ENCODE results near the gene ANKRD11.
"Not testable (repeated sequence)": the region's sequence is repeated elsewhere in the genome, so short reads cannot be mapped to it uniquely, and the experiment has no call there.

Gene ANKRD11

GRCh38 chr16:89265647-89266046 is 224.7 kb downstream of the ANKRD11 start:
- no peak overlapping the region for H3K4me3 ChIP-seq (ENCODE audit: insufficient read depth in 1 of 2, low read depth in 1 of 2, low read length in 2 of 2)
- H3K18ac ChIP-seq (ENCODE audit: low read depth in 1 of 2, low read length in 2 of 2), result no peak overlapping the region
- no peak overlapping the region for H3K14ac ChIP-seq (ENCODE audit: low read length in 2 of 2)
- no peak overlapping the region for H2BK15ac ChIP-seq (ENCODE audit: low read depth, poor library complexity, severe bottlenecking)
- H2BK12ac ChIP-seq (ENCODE audit: low read length in 2 of 2), result no peak overlapping the region
- peaks cover 40 to 54% of the 10 kb centered on the region in 2 experiments for H3K36me3 ChIP-seq (ENCODE audit: control insufficient read depth in 1 of 2, insufficient read depth in 2 of 2, low read depth in 1 of 2, low read length in 2 of 2)
- H2AFZ ChIP-seq (ENCODE audit: low read depth, low read length), result no peak overlapping the region
- H3K79me1 ChIP-seq (replicated peaks; ENCODE audit: low read length, poor library complexity, severe bottlenecking), result peaks cover 16% of the 10 kb centered on the region
- no peak overlapping the region for H2BK5ac ChIP-seq (ENCODE audit: low read depth, low read length, poor library complexity, severe bottlenecking)
- H3K27me3 ChIP-seq (ENCODE audit: control insufficient read depth in 1 of 2, insufficient read depth in 1 of 2, low read length in 2 of 2), result no peaks in the 10 kb centered on the region
- no peak overlapping the region for H3K9ac ChIP-seq (ENCODE audit: low read length)
- H2AK5ac ChIP-seq (ENCODE audit: low read length, severe bottlenecking), result no peak overlapping the region
- no peak for DNase-seq
- H4K91ac ChIP-seq (ENCODE audit: low read length), result no peak overlapping the region
- no peak overlapping the region for H2BK120ac ChIP-seq (ENCODE audit: low read depth, low read length)
- no peaks in the 10 kb centered on the region for H3K9me3 ChIP-seq (ENCODE audit: control insufficient read depth, low read length)
- peaks cover 11% of the 10 kb centered on the region for H3K4me1 ChIP-seq (ENCODE audit: control insufficient read depth, insufficient read depth, low read depth, low read length)
- no peak overlapping the region for H4K8ac ChIP-seq (ENCODE audit: low read length)
- H3K23ac ChIP-seq (ENCODE audit: low read length in 2 of 2), result no peak overlapping the region
- H3K4ac ChIP-seq (ENCODE audit: low read depth in 1 of 2, low read length in 2 of 2), result no peak overlapping the region
- no peak overlapping the region for H3K4me2 ChIP-seq (ENCODE audit: low read length, poor library complexity, severe bottlenecking)
- WGBS, result 97% methylated on average over 21 of the region's 21 CpGs
- no peak overlapping the region for H3K27ac ChIP-seq (ENCODE audit: low read length, poor library complexity, severe bottlenecking)

- H3K79me1 ChIP-seq (replicated peaks; ENCODE audit: low read length, poor library complexity, severe bottlenecking), result peaks cover 12% of the 10 kb centered on the region
- H3K4me2 ChIP-seq (ENCODE audit: low read length, poor library complexity, severe bottlenecking), result no peak overlapping the region
- H3K4me3 ChIP-seq (ENCODE audit: insufficient read depth in 1 of 2, low read depth in 1 of 2, low read length in 2 of 2), result no peak overlapping the region
- H3K9ac ChIP-seq (ENCODE audit: low read length), result no peak overlapping the region
- no peak overlapping the region for H2AK5ac ChIP-seq (ENCODE audit: low read length, severe bottlenecking)
- no peaks in the 10 kb centered on the region for H3K9me3 ChIP-seq (ENCODE audit: control insufficient read depth, low read length)
- DNase-seq, result no peak
- peaks cover 34 to 48% of the 10 kb centered on the region in 2 experiments for H3K36me3 ChIP-seq (ENCODE audit: control insufficient read depth in 1 of 2, insufficient read depth in 2 of 2, low read depth in 1 of 2, low read length in 2 of 2)
- H3K27ac ChIP-seq (ENCODE audit: low read length, poor library complexity, severe bottlenecking), result no peak overlapping the region
- no peaks in the 10 kb centered on the region for H3K27me3 ChIP-seq (ENCODE audit: control insufficient read depth in 1 of 2, insufficient read depth in 1 of 2, low read length in 2 of 2)
- no peak overlapping the region for H3K18ac ChIP-seq (ENCODE audit: low read depth in 1 of 2, low read length in 2 of 2)
- peaks cover 10% of the 10 kb centered on the region for H3K4me1 ChIP-seq (ENCODE audit: control insufficient read depth, insufficient read depth, low read depth, low read length)
- no peak overlapping the region for H3K23ac ChIP-seq (ENCODE audit: low read length in 2 of 2)
- H3K4ac ChIP-seq (ENCODE audit: low read depth in 1 of 2, low read length in 2 of 2), result no peak overlapping the region
- H2BK120ac ChIP-seq (ENCODE audit: low read depth, low read length), result no peak overlapping the region
- H2BK15ac ChIP-seq (ENCODE audit: low read depth, poor library complexity, severe bottlenecking), result no peak overlapping the region
- WGBS, result 97% methylated on average over 19 of the region's 19 CpGs
- no peak overlapping the region for H4K91ac ChIP-seq (ENCODE audit: low read length)
- no peak overlapping the region for H2BK5ac ChIP-seq (ENCODE audit: low read depth, low read length, poor library complexity, severe bottlenecking)
- H3K14ac ChIP-seq (ENCODE audit: low read length in 2 of 2), result no peak overlapping the region
- H2BK12ac ChIP-seq (ENCODE audit: low read length in 2 of 2), result no peak overlapping the region
- no peak overlapping the region for H4K8ac ChIP-seq (ENCODE audit: low read length)
- H2AFZ ChIP-seq (ENCODE audit: low read depth, low read length), result no peak overlapping the region
Observed at GRCh38 chr16:89264800-89265550, 225.4 kb downstream of the ANKRD11 start.

DNA sequence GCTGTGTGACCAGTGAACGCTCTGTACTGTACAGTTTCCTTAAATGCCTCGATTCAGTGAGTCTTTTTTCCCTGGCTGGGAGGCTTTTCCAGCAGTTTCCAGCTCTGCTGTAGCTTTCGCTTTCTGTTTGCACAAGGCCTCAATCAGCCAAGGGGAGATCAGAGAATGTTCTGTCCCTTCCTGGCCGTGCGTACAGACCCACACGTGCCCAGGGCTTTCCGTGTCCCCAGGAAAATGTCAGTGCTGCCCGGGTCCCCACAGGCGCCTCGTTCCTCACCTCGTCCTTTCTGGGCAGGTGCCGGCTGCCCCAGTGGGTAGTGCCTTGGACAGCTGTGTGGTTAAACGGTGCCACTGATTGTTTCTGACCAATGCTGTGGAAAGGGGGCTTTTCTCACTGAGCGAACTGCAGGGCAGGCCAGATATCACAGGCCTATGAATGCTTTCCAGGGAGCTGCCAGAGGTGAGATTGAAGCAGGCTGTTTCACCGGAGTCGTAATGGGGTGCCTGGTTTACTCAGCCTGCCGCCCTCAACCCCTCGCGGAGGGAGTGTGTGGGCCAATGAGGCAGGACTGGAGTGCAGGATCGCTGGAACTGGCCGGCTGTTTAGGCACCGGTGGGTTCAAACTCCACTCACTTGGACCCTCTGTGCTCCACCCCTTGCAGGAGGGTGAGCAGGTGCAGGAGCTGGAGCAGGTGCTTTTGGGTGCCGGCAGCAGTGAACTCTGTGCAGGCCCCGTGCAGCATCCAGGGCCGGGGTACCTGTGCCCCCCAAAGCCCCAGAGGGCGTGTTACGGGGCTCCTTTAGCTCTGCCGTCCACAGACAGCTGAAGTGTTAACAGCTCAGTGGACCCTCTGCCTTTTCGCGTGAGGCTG is 228.4 kb downstream of the ANKRD11 start:
- H2BK120ac ChIP-seq (ENCODE audit: low read depth, low read length), result no peak overlapping the region
- no peak overlapping the region for H2BK15ac ChIP-seq (ENCODE audit: low read depth, poor library complexity, severe bottlenecking)
- no peaks in the 10 kb centered on the region for H3K27me3 ChIP-seq (ENCODE audit: control insufficient read depth in 1 of 2, insufficient read depth in 1 of 2, low read length in 2 of 2)
- H2BK5ac ChIP-seq (ENCODE audit: low read depth, low read length, poor library complexity, severe bottlenecking), result no peak overlapping the region
- H3K18ac ChIP-seq (ENCODE audit: low read depth in 1 of 2, low read length in 2 of 2), result no peak overlapping the region
- H3K4me2 ChIP-seq (ENCODE audit: low read length, poor library complexity, severe bottlenecking), result no peak overlapping the region
- 94% methylated on average over 30 of the region's 30 CpGs for WGBS
- H3K23ac ChIP-seq (ENCODE audit: low read length in 2 of 2), result no peak overlapping the region
- H4K91ac ChIP-seq (ENCODE audit: low read length), result no peak overlapping the region
- no peak overlapping the region for H3K27ac ChIP-seq (ENCODE audit: low read length, poor library complexity, severe bottlenecking)
- H3K4me3 ChIP-seq (ENCODE audit: insufficient read depth in 1 of 2, low read depth in 1 of 2, low read length in 2 of 2), result peak overlapping the region in 1 of 2 experiments; percentile 58
- DNase-seq, result peak; percentile 50
- no peak overlapping the region for H2AK5ac ChIP-seq (ENCODE audit: low read length, severe bottlenecking)
- peaks cover 25 to 32% of the 10 kb centered on the region in 2 experiments for H3K36me3 ChIP-seq (ENCODE audit: control insufficient read depth in 1 of 2, insufficient read depth in 2 of 2, low read depth in 1 of 2, low read length in 2 of 2)
- H4K8ac ChIP-seq (ENCODE audit: low read length), result no peak overlapping the region
- H3K4ac ChIP-seq (ENCODE audit: low read depth in 1 of 2, low read length in 2 of 2), result no peak overlapping the region
- H2BK12ac ChIP-seq (ENCODE audit: low read length in 2 of 2), result no peak overlapping the region
- no peak overlapping the region for H3K14ac ChIP-seq (ENCODE audit: low read length in 2 of 2)
- H3K9me3 ChIP-seq (ENCODE audit: control insufficient read depth, low read length), result no peaks in the 10 kb centered on the region
- no peak overlapping the region for H2AFZ ChIP-seq (ENCODE audit: low read depth, low read length)
- H3K9ac ChIP-seq (ENCODE audit: low read length), result peak overlapping the region; percentile 77
- peaks cover 9% of the 10 kb centered on the region for H3K4me1 ChIP-seq (ENCODE audit: control insufficient read depth, insufficient read depth, low read depth, low read length)
- H3K79me1 ChIP-seq (replicated peaks; ENCODE audit: low read length, poor library complexity, severe bottlenecking), result peaks cover 9% of the 10 kb centered on the region

GRCh38 chr16:89259901-89260300 is 230.5 kb downstream of the ANKRD11 start:
- H3K4me2 ChIP-seq (ENCODE audit: low read length, poor library complexity, severe bottlenecking); H3K9me3 ChIP-seq (ENCODE audit: control insufficient read depth, low read length); H2BK5ac ChIP-seq (ENCODE audit: low read depth, low read length, poor library complexity, severe bottlenecking); H3K79me1 ChIP-seq (replicated peaks; ENCODE audit: low read length, poor library complexity, severe bottlenecking); H2BK120ac ChIP-seq (ENCODE audit: low read depth, low read length); H3K9ac ChIP-seq (ENCODE audit: low read length); H3K23ac ChIP-seq (ENCODE audit: low read length in 2 of 2); H2BK15ac ChIP-seq (ENCODE audit: low read depth, poor library complexity, severe bottlenecking); H3K18ac ChIP-seq (ENCODE audit: low read depth in 1 of 2, low read length in 2 of 2); H2AFZ ChIP-seq (ENCODE audit: low read depth, low read length); H4K91ac ChIP-seq (ENCODE audit: low read length); H3K14ac ChIP-seq (ENCODE audit: low read length in 2 of 2); H3K27ac ChIP-seq (ENCODE audit: low read length, poor library complexity, severe bottlenecking); H2BK12ac ChIP-seq (ENCODE audit: low read length in 2 of 2); H3K27me3 ChIP-seq (ENCODE audit: control insufficient read depth in 1 of 2, insufficient read depth in 1 of 2, low read length in 2 of 2); DNase-seq; H3K4me3 ChIP-seq (ENCODE audit: insufficient read depth in 1 of 2, low read depth in 1 of 2, low read length in 2 of 2); H4K8ac ChIP-seq (ENCODE audit: low read length); H2AK5ac ChIP-seq (ENCODE audit: low read length, severe bottlenecking); H3K4ac ChIP-seq (ENCODE audit: low read depth in 1 of 2, low read length in 2 of 2): not testable (repeated sequence)
- Histone ChIP-seq H3K4me1 (ENCODE audit: control insufficient read depth, insufficient read depth, low read depth, low read length) (peaks cover 13% of the 10 kb centered on the region), H3K36me3 (ENCODE audit: control insufficient read depth in 1 of 2, insufficient read depth in 2 of 2, low read depth in 1 of 2, low read length in 2 of 2) (peaks cover 8 to 15% of the 10 kb centered on the region in 2 experiments)
- 94% methylated on average over 13 of the region's 13 CpGs for WGBS

Measured in mesenchymal stem cell (in vitro differentiated cells and primary cell).